Lower lobe of right lung (tissue), 2 donors: ENCODE results near the gene ZEB2. TPM values are rescaled to one million over a fixed set of nuclear protein-coding genes. Genes with fewer than 3 reads are reported as not detected.

ENCODE experiments used
- ATAC-seq, 2 donors: fragments of 200-7000 bp; cut with Tn5 transposase; one replicate each; pipeline ENCODE4 v1.9.1; 2020 to 2022; ENCODE audit warnings: mild to moderate bottlenecking in 2 of 2, moderate library complexity in 2 of 2
- DNase-seq: peaks from one replicate; pipeline ENCODE4 v3.0.0-alpha.2; 2020
- H3K27ac ChIP-seq: fragments of 200-600 bp; one replicate; pipeline ENCODE4 v1.8.0; 2022
- H3K27me3 ChIP-seq: fragments of 200-600 bp; one replicate; pipeline ENCODE4 v1.8.0; 2022; ENCODE audit warnings: low read depth
- H3K36me3 ChIP-seq: fragments of 200-600 bp; one replicate; pipeline ENCODE4 v1.8.0; 2022; ENCODE audit warnings: mild to moderate bottlenecking
- H3K4me1 ChIP-seq: fragments of 200-600 bp; one replicate; pipeline ENCODE4 v1.8.0; 2022
- H3K4me3 ChIP-seq: fragments of 200-600 bp; one replicate; pipeline ENCODE4 v1.8.0; 2022; ENCODE audit warnings: mild to moderate bottlenecking
- H3K9me3 ChIP-seq: fragments of 200-600 bp; one replicate; pipeline ENCODE4 v1.8.0; 2022
- CTCF ChIP-seq: fragments of 200-600 bp; IDR thresholded peaks from one replicate; pipeline ENCODE4 v1.8.0; 2022; ENCODE audit warnings: antibody characterized with exemption, mild to moderate bottlenecking
- intact Hi-C: fragments of 100-400 bp; cut with DNase I; formaldehyde crosslinking; loops from one replicate; pipeline ENCODE4 v1.11.0; 2022
- total RNA-seq: library from RNA; stranded (reverse); fragmentation: NEBNext Ultra II Directional; extraction: Animal tissue kit (Norgen Biotek cat#: 25700); gene quantifications from one replicate; pipeline ENCODE4 v1.2.1, GENCODE V29; 2021
- donor health status: DM: no; HTN: yes; CAD: no; lungs with severe emphysema.

Gene ZEB2
- total RNA-seq, 1 donor from 2014 or later, result 220 TPM

DNA sequence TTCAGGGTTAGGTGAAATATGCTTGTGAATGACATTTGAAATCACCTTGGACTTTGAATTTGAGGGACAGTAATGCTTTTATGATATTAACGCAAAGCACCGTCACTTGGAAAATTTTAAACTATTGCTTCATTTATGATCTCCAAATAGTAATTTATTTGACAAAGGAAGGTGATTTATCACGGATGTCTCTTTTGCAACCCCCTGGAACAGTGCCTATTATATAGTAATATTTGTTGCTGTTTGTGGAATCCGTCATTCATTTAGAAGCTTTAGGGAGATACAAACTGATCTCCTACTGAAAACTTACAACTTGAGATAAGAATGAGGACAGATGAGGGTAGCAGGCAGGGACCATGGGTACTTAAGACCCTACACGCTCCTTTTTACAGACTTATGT lies 10.7 kb upstream of the ZEB2 start:
- Histone ChIP-seq H3K27ac (no peak overlapping the region), H3K27me3 (no peaks in the 10 kb centered on the region), H3K4me3 (no peak overlapping the region), H3K4me1 (no peaks in the 10 kb centered on the region), H3K36me3 (no peaks in the 10 kb centered on the region), H3K9me3 (no peaks in the 10 kb centered on the region)
- intact Hi-C loops, result no loop called here
- no peak for DNase-seq
- TF ChIP-seq CTCF, result no peak
- ATAC-seq, result no peak

GRCh38 chr2:144529841-144530240 lies 9.9 kb upstream of the ZEB2 start:
- TF ChIP-seq CTCF, result no peak
- H3K9me3 ChIP-seq, result no peaks in the 10 kb centered on the region
- ATAC-seq (peak in 1 of 2 donors; percentile 47), DNase-seq (no peak)
- intact Hi-C loops, result no loop called here
- no peaks in the 10 kb centered on the region for H3K36me3 ChIP-seq
- no peak overlapping the region for H3K4me3 ChIP-seq
- H3K27me3 ChIP-seq, result no peaks in the 10 kb centered on the region
- H3K27ac ChIP-seq, result no peak overlapping the region
- H3K4me1 ChIP-seq, result no peaks in the 10 kb centered on the region

- no peaks in the 10 kb centered on the region for H3K36me3 ChIP-seq
- H3K4me3 ChIP-seq, result no peak overlapping the region
- H3K4me1 ChIP-seq, result peaks cover 4% of the 10 kb centered on the region
- no peak for DNase-seq
- peaks cover 2% of the 10 kb centered on the region for H3K27me3 ChIP-seq
- TF ChIP-seq CTCF, result no peak
- no peak overlapping the region for H3K27ac ChIP-seq
- intact Hi-C loops, result no loop called here
- no peaks in the 10 kb centered on the region for H3K9me3 ChIP-seq
- ATAC-seq, result no peak
Observed at GRCh38 chr2:144528108-144528507, 8.2 kb upstream of the ZEB2 start.

GRCh38 chr2:144526831-144527230 lies 6.9 kb upstream of the ZEB2 start:
- no peaks in the 10 kb centered on the region for H3K36me3 ChIP-seq
- peaks cover 13% of the 10 kb centered on the region for H3K27me3 ChIP-seq
- H3K9me3 ChIP-seq, result no peaks in the 10 kb centered on the region
- TF ChIP-seq CTCF, result no peak
- intact Hi-C loops, result no loop called here
- H3K4me1 ChIP-seq, result peaks cover 4% of the 10 kb centered on the region
- DNase-seq (no peak), ATAC-seq (no peak)
- H3K4me3 ChIP-seq, result no peak overlapping the region
- H3K27ac ChIP-seq, result no peak overlapping the region

- H3K4me1 ChIP-seq, result peaks cover 11% of the 10 kb centered on the region
- TF ChIP-seq CTCF, result no peak
- DNase-seq (peak; percentile 65), ATAC-seq (peak; percentile 46 to 68)
- no peaks in the 10 kb centered on the region for H3K9me3 ChIP-seq
- H3K27ac ChIP-seq, result peak overlapping the region; percentile 89
- intact Hi-C loops, result no loop called here
- peaks cover 19% of the 10 kb centered on the region for H3K27me3 ChIP-seq
- no peaks in the 10 kb centered on the region for H3K36me3 ChIP-seq
- H3K4me3 ChIP-seq, result peak overlapping the region; percentile 70
Observed at GRCh38 chr2:144524118-144525009, 4.4 kb upstream of the ZEB2 start.
